Tibial nerve (tissue), 3 donors: ENCODE measurements around the gene KRTAP16-1.

ENCODE experiments used
- POLR2A ChIP-seq, 2 donors: fragments of 450-650 bp; IDR thresholded peaks; one replicate each; pipeline ENCODE4 v1.6.1; 2017; ENCODE audit warnings: antibody characterized with exemption in 2 of 2, mild to moderate bottlenecking in 2 of 2, moderate library complexity in 2 of 2
- TF ChIP-seq, protein P1 (sequence below), 5 experiments: fragments of 200-600 bp in 3 of 5; fragments of 450-650 bp in 2 of 5; sonication (generic) in 3 of 5; IDR thresholded peaks; one replicate each; pipeline ENCODE4 v1.5.1; 2016 to 2019; ENCODE audit warnings: antibody characterized with exemption in 5 of 5, mild to moderate bottlenecking in 3 of 5, moderate library complexity in 2 of 5

DNA sequence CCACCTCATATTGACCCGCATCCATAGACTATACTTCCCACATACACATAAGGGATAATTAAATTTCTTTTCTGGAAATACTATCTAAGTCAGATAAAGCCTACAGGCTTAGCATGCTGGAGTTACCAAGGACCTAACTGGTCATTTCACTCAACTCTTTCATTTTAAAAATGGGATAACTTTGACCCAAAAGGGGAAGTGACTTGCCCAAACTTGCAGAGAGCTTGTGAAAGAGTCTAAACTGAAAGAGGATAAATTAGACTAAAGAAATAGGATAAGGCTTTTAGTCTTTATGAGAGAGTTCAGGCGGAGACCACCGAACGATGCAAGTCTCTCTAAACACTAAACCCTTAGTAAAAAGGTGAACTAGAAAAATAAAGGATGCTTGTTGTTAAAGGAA lies 45.4 kb upstream of the KRTAP16-1 start:
- TF ChIP-seq, protein P1, sequence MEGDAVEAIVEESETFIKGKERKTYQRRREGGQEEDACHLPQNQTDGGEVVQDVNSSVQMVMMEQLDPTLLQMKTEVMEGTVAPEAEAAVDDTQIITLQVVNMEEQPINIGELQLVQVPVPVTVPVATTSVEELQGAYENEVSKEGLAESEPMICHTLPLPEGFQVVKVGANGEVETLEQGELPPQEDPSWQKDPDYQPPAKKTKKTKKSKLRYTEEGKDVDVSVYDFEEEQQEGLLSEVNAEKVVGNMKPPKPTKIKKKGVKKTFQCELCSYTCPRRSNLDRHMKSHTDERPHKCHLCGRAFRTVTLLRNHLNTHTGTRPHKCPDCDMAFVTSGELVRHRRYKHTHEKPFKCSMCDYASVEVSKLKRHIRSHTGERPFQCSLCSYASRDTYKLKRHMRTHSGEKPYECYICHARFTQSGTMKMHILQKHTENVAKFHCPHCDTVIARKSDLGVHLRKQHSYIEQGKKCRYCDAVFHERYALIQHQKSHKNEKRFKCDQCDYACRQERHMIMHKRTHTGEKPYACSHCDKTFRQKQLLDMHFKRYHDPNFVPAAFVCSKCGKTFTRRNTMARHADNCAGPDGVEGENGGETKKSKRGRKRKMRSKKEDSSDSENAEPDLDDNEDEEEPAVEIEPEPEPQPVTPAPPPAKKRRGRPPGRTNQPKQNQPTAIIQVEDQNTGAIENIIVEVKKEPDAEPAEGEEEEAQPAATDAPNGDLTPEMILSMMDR (IDR thresholded peaks at IDR 0.05): no peak
- no peak for TF ChIP-seq POLR2A (IDR thresholded peaks at IDR 0.05)
